Transverse colon (tissue), 4 donors: ENCODE data around the gene A1CF. TPM values are rescaled to one million over a fixed set of nuclear protein-coding genes. Genes with fewer than 3 reads are reported as not detected.

Source experiments
- DNase-seq: peaks from one replicate; pipeline ENCODE4 v3.0.0-alpha.2; 2019
- H3K27ac ChIP-seq, 4 donors: fragments of 200-600 bp; sonication (generic); 2 replicates each; pipeline ENCODE4 v1.5.1; 2016 to 2018; ENCODE audit warnings: inconsistent platforms in 4 of 4
- H3K27me3 ChIP-seq: fragments of 200-600 bp; sonication (generic); 2 replicates; pipeline ENCODE4 v1.5.1; 2017; ENCODE audit warnings: inconsistent platforms
- H3K36me3 ChIP-seq, 4 donors: fragments of 200-600 bp; sonication (generic); 2 replicates each; pipeline ENCODE4 v1.5.1; 2017 to 2019; ENCODE audit warnings: inconsistent platforms in 4 of 4
- H3K4me1 ChIP-seq, 4 donors: fragments of 200-600 bp; sonication (generic); 2 replicates each; pipeline ENCODE4 v1.5.1; 2017 to 2020; ENCODE audit warnings: inconsistent platforms in 4 of 4
- H3K4me3 ChIP-seq, 4 donors: fragments of 200-600 bp; sonication (generic); 1 replicate in 1 of 4; 2 replicates in 3 of 4; pipeline versions ENCODE4 v1.5.1 to v1.6.1; 2017 to 2019; ENCODE audit warnings: inconsistent platforms in 4 of 4
- H3K9me3 ChIP-seq, 2 donors: fragments of 200-600 bp; sonication (generic); 2 replicates each; pipeline ENCODE4 v1.5.1; 2017 to 2019; ENCODE audit warnings: inconsistent platforms in 2 of 2
- CTCF ChIP-seq, 5 experiments: fragments of 200-600 bp in 3 of 5; fragments of 450-650 bp in 2 of 5; sonication (generic) in 3 of 5; IDR thresholded peaks; 1 replicate in 2 of 5; 2 replicates in 3 of 5; pipeline ENCODE4 v1.5.1; 2016 to 2017; ENCODE audit warnings: antibody characterized with exemption in 5 of 5, inconsistent platforms in 3 of 5, mild to moderate bottlenecking in 2 of 5, moderate library complexity in 1 of 5
- EP300 ChIP-seq: sonication (generic); formaldehyde crosslinking; IDR thresholded peaks from one replicate; pipeline ENCODE4 v1.6.1; 2017; ENCODE audit warnings: antibody characterized with exemption, low read depth
- POLR2A ChIP-seq: fragments of 450-650 bp; IDR thresholded peaks from one replicate; pipeline ENCODE4 v1.6.1; 2016; ENCODE audit warnings: antibody characterized with exemption, mild to moderate bottlenecking, moderate library complexity
- POLR2AphosphoS5 ChIP-seq, 3 donors: sonication (generic); formaldehyde crosslinking; IDR thresholded peaks; one replicate each; pipeline ENCODE4 v1.6.1; 2016; ENCODE audit warnings: antibody characterized with exemption in 3 of 3
- WGBS, 2 donors: methylation state at CpG; one replicate each; pipeline ENCODE4 v1.1.5; 2018; ENCODE audit warnings: low coverage in 1 of 2; 5-methylcytosine and 5-hydroxymethylcytosine counted together
- in situ Hi-C, 4 donors: fragments of 200-750 bp; cut with MboI; loops; one replicate each; pipeline versions ENCODE4 v1.15.0 to v1.15.1; 2017; ENCODE audit warnings: low sequenced_read_pairs in 3 of 4, low pct_ligation_motif_present in 1 of 4, low pct_unique_long_range_greater_than_20kb in 1 of 4
- intact Hi-C: fragments of 100-400 bp; cut with DNase I; formaldehyde crosslinking; loops from one replicate; pipeline ENCODE4 v1.15.1; 2023; ENCODE audit warnings: low total_unique reads
- total RNA-seq, 4 donors: library from RNA; depleted of rRNA; stranded (reverse); fragments of >200 nt; gene quantifications; one replicate each; pipeline ENCODE4 v1.1.0, GENCODE V29; 2016

Gene A1CF
- total RNA-seq, 4 donors from 2014 or later = 31.0 to 90.6 (median 63.4) TPM

GRCh38 chr10:50832171-50832751 lies 53.2 kb downstream of the A1CF start:
- DNase-seq = no peak
- in situ Hi-C loops = no loop called here
- Histone ChIP-seq H3K27me3 (no peaks in the 10 kb centered on the region), H3K36me3 (no peaks in the 10 kb centered on the region), H3K27ac (peak overlapping the region in 1 of 4 donors; percentile 9), H3K9me3 (no peaks in the 10 kb centered on the region), H3K4me3 (no peak overlapping the region), H3K4me1 (no peaks in the 10 kb centered on the region)
- intact Hi-C loops = no loop called here
- TF ChIP-seq POLR2AphosphoS5 (IDR thresholded peaks at IDR 0.05) = no peak
- TF ChIP-seq POLR2A = no peak
- TF ChIP-seq EP300 = no peak
- no peak for TF ChIP-seq CTCF (IDR thresholded peaks at IDR 0.05)
- WGBS, 2 donors = 35 to 57% methylated on average over 3 of the region's 3 CpGs

- no peak for DNase-seq
- 94 to 100% methylated on average over 1 of the region's 1 CpG for WGBS, 2 donors
- no peak overlapping the region for H3K4me3 ChIP-seq
- H3K27ac ChIP-seq = no peak overlapping the region
- H3K9me3 ChIP-seq = no peaks in the 10 kb centered on the region
- TF ChIP-seq POLR2AphosphoS5 (IDR thresholded peaks at IDR 0.05) (no peak), EP300 (no peak), CTCF (IDR thresholded peaks at IDR 0.05) (no peak), POLR2A (no peak)
- no peaks in the 10 kb centered on the region for H3K36me3 ChIP-seq
- in situ Hi-C loops = no loop called here
- intact Hi-C loops = no loop called here
- H3K27me3 ChIP-seq = no peaks in the 10 kb centered on the region
- no peaks in the 10 kb centered on the region for H3K4me1 ChIP-seq
Measured at GRCh38 chr10:50830066-50830465, 55.4 kb downstream of the A1CF start.

GRCh38 chr10:50824782-50825181 lies 60.6 kb downstream of the A1CF start:
- DNase-seq = no peak
- no peaks in the 10 kb centered on the region for H3K27me3 ChIP-seq
- peaks cover 0 to 5% (median 0%) of the 10 kb centered on the region in 4 donors for H3K36me3 ChIP-seq
- intact Hi-C loops (no loop called here), in situ Hi-C loops (no loop called here)
- no peak overlapping the region for H3K27ac ChIP-seq
- H3K9me3 ChIP-seq = no peaks in the 10 kb centered on the region
- TF ChIP-seq EP300 = no peak
- TF ChIP-seq CTCF (IDR thresholded peaks at IDR 0.05) = no peak
- no peak for TF ChIP-seq POLR2A
- no peak for TF ChIP-seq POLR2AphosphoS5 (IDR thresholded peaks at IDR 0.05)
- no peaks in the 10 kb centered on the region for H3K4me1 ChIP-seq
- no peak overlapping the region for H3K4me3 ChIP-seq
- 72% methylated on average over 1 of the region's 1 CpG; no CpG with 5 or more reads in 1 of the 2 donors for WGBS, 2 donors

- in situ Hi-C loops (no loop called here), intact Hi-C loops (no loop called here)
- Histone ChIP-seq H3K27me3 (no peaks in the 10 kb centered on the region), H3K9me3 (no peaks in the 10 kb centered on the region), H3K27ac (no peak overlapping the region), H3K4me3 (no peak overlapping the region), H3K4me1 (no peaks in the 10 kb centered on the region), H3K36me3 (peaks cover 0 to 5% (median 0%) of the 10 kb centered on the region in 4 donors)
- no peak for DNase-seq
- TF ChIP-seq CTCF (IDR thresholded peaks at IDR 0.05) = no peak
- TF ChIP-seq EP300 = no peak
- WGBS, 2 donors = 56 to 60% methylated on average over 4 of the region's 4 CpGs
Measured at GRCh38 chr10:50823789-50824188, 61.6 kb downstream of the A1CF start.
